Nephron (organoid): Measurements from ENCODE around the gene CIROP.

Experiments used
- H3K27ac Mint-ChIP-seq, 3 experiments: 2 replicates each; pipeline ENCODE4 v1.8.0; 2020; ENCODE audit warnings: mixed read lengths in 3 of 3, mild to moderate bottlenecking in 2 of 3, moderate library complexity in 1 of 3
- H3K27me3 Mint-ChIP-seq: 2 replicates; pipeline ENCODE4 v1.8.0; 2021; ENCODE audit warnings: low read depth, mild to moderate bottlenecking, moderate library complexity, mixed read lengths
- H3K36me3 Mint-ChIP-seq: 2 replicates; pipeline ENCODE4 v1.8.0; 2020; ENCODE audit warnings: low read depth, mixed read lengths
- H3K4me1 Mint-ChIP-seq: 2 replicates; pipeline ENCODE4 v1.8.0; 2020; ENCODE audit warnings: mixed read lengths
- H3K4me3 Mint-ChIP-seq, 3 experiments: 2 replicates each; pipeline ENCODE4 v1.8.0; 2020; ENCODE audit warnings: mild to moderate bottlenecking in 3 of 3, mixed read lengths in 3 of 3, moderate library complexity in 2 of 3
- H3K9me3 Mint-ChIP-seq: 2 replicates; pipeline ENCODE4 v1.8.0; 2020; ENCODE audit warnings: mixed read lengths
- TF ChIP-seq, protein P1 (sequence below), 3 experiments: fragments of 200-600 bp; sonication (generic); IDR thresholded peaks; one replicate each; pipeline ENCODE4 v1.5.0; 2021; ENCODE audit warnings: antibody characterized with exemption in 3 of 3; ENCODE audit not compliant: unreplicated experiment in 3 of 3

Gene CIROP

DNA sequence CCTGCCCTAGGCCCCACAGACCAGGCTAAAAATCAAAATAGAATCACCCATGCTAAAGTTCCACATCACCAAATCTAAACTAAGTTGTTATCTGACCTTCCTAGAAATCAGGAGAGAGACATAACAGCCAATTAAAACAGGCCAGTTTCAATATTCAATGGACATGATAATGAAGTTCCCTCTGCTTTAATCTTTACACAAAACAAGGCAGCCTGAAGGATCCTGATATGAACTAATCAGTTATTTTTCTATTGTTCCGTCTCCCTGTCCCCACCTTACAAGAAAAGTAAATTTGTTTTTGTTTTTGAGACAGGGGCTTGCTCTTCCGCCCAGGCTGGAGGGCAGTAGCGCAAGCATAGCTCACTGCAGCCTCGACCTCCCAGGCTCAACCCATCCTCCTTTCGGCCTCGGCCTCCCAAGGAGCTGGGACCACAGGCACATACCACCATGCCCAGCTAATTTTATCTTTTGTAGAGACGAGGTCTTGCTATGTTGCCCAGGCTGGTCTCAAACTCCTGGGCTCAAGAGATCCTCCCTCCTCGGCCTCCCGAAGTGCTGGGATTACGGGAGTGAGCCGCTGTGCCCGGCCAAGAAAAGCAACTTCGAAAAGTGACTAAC, 19.7 kb upstream of the CIROP start:
- TF ChIP-seq, protein P1, sequence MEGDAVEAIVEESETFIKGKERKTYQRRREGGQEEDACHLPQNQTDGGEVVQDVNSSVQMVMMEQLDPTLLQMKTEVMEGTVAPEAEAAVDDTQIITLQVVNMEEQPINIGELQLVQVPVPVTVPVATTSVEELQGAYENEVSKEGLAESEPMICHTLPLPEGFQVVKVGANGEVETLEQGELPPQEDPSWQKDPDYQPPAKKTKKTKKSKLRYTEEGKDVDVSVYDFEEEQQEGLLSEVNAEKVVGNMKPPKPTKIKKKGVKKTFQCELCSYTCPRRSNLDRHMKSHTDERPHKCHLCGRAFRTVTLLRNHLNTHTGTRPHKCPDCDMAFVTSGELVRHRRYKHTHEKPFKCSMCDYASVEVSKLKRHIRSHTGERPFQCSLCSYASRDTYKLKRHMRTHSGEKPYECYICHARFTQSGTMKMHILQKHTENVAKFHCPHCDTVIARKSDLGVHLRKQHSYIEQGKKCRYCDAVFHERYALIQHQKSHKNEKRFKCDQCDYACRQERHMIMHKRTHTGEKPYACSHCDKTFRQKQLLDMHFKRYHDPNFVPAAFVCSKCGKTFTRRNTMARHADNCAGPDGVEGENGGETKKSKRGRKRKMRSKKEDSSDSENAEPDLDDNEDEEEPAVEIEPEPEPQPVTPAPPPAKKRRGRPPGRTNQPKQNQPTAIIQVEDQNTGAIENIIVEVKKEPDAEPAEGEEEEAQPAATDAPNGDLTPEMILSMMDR (IDR thresholded peaks at IDR 0.05; ENCODE audit: unreplicated experiment in 3 of 3) = no peak
- H3K27ac Mint-ChIP-seq = peak overlapping the region; percentile 84 to 95 (median 85)
- peaks cover 35% of the 10 kb centered on the region for H3K4me1 Mint-ChIP-seq
- peaks cover 25% of the 10 kb centered on the region for H3K36me3 Mint-ChIP-seq
- no peak overlapping the region for H3K4me3 Mint-ChIP-seq
- peaks cover 6% of the 10 kb centered on the region for H3K27me3 Mint-ChIP-seq
- no peaks in the 10 kb centered on the region for H3K9me3 Mint-ChIP-seq

DNA sequence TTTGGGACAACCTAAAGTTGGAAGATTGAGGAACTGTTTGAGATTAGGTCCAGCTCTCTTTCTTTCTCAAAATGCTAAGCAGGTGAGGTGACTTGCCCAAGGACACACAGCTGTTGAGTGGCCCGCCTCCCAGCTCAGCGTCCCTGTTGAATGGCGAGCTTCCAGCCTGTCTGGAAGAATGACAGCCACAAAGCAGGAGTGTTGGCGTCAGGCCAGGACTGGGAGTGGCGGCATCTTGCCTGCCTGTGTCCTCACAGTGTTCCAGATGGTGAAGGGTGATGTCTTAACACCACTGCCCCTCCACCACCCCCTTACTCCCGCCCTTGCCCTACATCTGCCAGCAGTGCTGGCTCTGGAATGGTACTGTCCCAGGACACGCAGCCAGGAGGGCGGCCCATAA, 18.6 kb upstream of the CIROP start:
- Mint-ChIP-seq H3K9me3 (no peaks in the 10 kb centered on the region), H3K36me3 (peaks cover 16% of the 10 kb centered on the region), H3K27ac (peak overlapping the region in 2 of 3 experiments; percentile 84 to 95), H3K4me3 (no peak overlapping the region), H3K27me3 (peaks cover 6% of the 10 kb centered on the region), H3K4me1 (peaks cover 35% of the 10 kb centered on the region)
- TF ChIP-seq, protein P1 (IDR thresholded peaks at IDR 0.05; ENCODE audit: unreplicated experiment in 3 of 3) = no peak

DNA sequence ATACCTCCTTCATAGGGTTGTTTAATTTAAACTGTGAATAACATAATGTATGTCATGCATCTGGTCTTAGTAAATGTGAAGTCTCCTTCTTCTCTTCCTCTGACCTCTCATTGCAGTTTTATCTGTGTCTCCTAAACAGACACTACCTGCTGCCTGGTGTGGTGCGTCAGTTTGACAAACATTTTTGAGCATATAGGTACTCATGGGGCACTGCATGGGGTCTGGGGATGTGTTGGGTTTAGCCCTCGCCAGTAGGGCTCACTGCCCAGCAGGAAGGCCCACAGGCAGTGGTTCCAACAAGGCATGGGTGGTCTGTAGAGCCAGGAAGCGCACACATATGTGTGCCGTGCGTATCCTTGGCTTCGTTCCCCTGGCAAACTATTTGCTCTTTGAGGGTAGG, 17.3 kb upstream of the CIROP start:
- Mint-ChIP-seq H3K27ac (peak overlapping the region; percentile 92 to 96 (median 95)), H3K4me3 (no peak overlapping the region), H3K4me1 (peaks cover 35% of the 10 kb centered on the region), H3K36me3 (peaks cover 9% of the 10 kb centered on the region), H3K9me3 (no peaks in the 10 kb centered on the region), H3K27me3 (peaks cover 6% of the 10 kb centered on the region)
- TF ChIP-seq, protein P1 (IDR thresholded peaks at IDR 0.05; ENCODE audit: unreplicated experiment in 3 of 3) = no peak

DNA sequence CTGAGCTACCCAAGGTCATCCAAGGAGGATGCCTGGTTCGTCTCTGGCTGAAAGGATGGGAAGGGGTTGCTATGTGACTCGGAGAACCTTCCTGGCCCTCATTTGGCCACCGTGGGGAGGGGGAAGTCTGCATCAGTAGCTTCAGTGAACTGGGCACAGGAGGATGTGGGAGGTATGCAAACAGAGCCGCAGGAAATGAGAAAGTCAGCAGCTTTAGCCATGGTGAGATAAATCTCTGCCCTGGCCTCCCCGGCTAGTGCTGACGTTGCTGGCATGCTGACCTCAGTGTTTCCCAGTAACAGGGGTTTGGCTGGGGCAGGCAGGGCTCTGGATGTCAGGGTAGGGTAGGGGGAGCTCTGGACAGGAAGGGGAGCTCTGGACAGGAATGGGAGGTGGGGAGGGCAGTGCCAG, 16.6 kb upstream of the CIROP start:
- TF ChIP-seq, protein P1 (IDR thresholded peaks at IDR 0.05; ENCODE audit: unreplicated experiment in 3 of 3) = no peak
- peaks cover 35% of the 10 kb centered on the region for H3K4me1 Mint-ChIP-seq
- peaks cover 9% of the 10 kb centered on the region for H3K36me3 Mint-ChIP-seq
- H3K27me3 Mint-ChIP-seq = peaks cover 6% of the 10 kb centered on the region
- no peaks in the 10 kb centered on the region for H3K9me3 Mint-ChIP-seq
- peak overlapping the region in 2 of 3 experiments; percentile 17 to 29 for H3K4me3 Mint-ChIP-seq
- H3K27ac Mint-ChIP-seq = peak overlapping the region; percentile 92 to 96 (median 95)

DNA sequence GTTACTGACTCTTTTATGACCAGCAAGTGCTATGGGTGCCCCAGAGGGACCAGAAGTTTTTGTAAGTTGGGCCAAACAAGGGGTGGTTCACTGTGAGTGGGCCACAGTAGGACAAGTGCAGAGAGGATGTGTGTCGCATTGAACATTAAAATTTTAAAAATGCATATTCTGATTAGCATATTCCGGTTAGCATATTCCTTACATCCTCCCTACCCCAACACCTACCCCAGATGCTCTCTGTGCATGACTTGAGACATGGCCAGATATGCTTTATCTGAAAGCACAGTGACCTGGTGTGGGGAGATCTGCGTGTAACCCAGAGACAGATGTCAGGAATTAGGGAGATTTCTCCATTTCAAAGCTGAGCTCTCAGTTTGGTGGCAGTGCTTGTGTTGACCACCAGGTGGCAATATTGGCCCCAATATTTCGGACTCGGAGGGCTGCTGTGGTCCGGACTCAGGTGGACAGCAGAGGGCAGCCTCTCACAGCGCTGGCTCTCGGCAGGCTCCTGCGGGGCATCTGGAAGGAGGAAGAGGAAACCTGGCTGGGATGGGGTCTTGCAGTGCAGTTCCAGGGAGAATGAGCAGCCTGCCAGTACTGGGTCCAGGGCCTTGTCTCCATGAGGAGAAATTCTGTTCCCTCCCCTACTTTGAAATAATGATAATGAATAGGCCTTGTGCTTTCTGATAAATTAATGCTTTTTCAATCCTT, 15.9 kb upstream of the CIROP start:
- TF ChIP-seq, protein P1 (IDR thresholded peaks at IDR 0.05; ENCODE audit: unreplicated experiment in 3 of 3) = peak; percentile 99 to 100 (median 100)
- Mint-ChIP-seq H3K4me3 (no peak overlapping the region), H3K9me3 (no peaks in the 10 kb centered on the region), H3K27me3 (peaks cover 6% of the 10 kb centered on the region), H3K4me1 (peaks cover 35% of the 10 kb centered on the region), H3K36me3 (peaks cover 5% of the 10 kb centered on the region), H3K27ac (peak overlapping the region; percentile 92 to 96 (median 95))
